SK-N-SH treated with all-trans-retinoic acid at 6 μM for 48 hours (cell line): ENCODE measurements around the gene MPP1.

Source experiments
- BACH2 ChIP-seq: fragments of 250-450 bp; sonication (Bioruptor Pico); IDR thresholded peaks from 2 replicates; pipeline ENCODE4 v1.9.0; 2021; ENCODE audit warnings: mild to moderate bottlenecking, borderline replicate concordance
- CSDC2 ChIP-seq: fragments of 250-450 bp; sonication (Bioruptor Pico); IDR thresholded peaks from 2 replicates; pipeline ENCODE4 v1.5.0; 2020; ENCODE audit warnings: mild to moderate bottlenecking, moderate library complexity
- PATZ1 ChIP-seq: fragments of 250-450 bp; sonication (Bioruptor Pico); IDR thresholded peaks from 2 replicates; pipeline ENCODE4 v1.8.0; 2020; ENCODE audit warnings: mild to moderate bottlenecking, moderate library complexity, borderline replicate concordance
- RARB ChIP-seq: fragments of 250-450 bp; sonication (Bioruptor Pico); IDR thresholded peaks from 2 replicates; pipeline ENCODE4 v1.8.0; 2021; ENCODE audit warnings: mild to moderate bottlenecking, moderate library complexity
- TCF4 ChIP-seq: fragments of 250-450 bp; sonication (Bioruptor Pico); IDR thresholded peaks from 2 replicates; pipeline ENCODE4 v1.8.0; 2021; ENCODE audit warnings: mild to moderate bottlenecking, moderate library complexity, borderline replicate concordance
- ZFP30 ChIP-seq: fragments of 450-650 bp; formaldehyde crosslinking; IDR thresholded peaks from 2 replicates; pipeline ENCODE4 v1.5.0; 2022; ENCODE audit warnings: mild to moderate bottlenecking, moderate library complexity
- ZNF565 ChIP-seq: fragments of 450-650 bp; formaldehyde crosslinking; conservative IDR thresholded peaks from 2 replicates; pipeline ENCODE4 v1.5.0; 2020; ENCODE audit warnings: low read depth, mild to moderate bottlenecking, moderate library complexity
- TF ChIP-seq, protein P1 (sequence below): fragments of 250-450 bp; sonication (Bioruptor Pico); IDR thresholded peaks from 2 replicates; pipeline ENCODE4 v1.5.1; 2020; ENCODE audit warnings: low read depth, mild to moderate bottlenecking, moderate library complexity

DNA sequence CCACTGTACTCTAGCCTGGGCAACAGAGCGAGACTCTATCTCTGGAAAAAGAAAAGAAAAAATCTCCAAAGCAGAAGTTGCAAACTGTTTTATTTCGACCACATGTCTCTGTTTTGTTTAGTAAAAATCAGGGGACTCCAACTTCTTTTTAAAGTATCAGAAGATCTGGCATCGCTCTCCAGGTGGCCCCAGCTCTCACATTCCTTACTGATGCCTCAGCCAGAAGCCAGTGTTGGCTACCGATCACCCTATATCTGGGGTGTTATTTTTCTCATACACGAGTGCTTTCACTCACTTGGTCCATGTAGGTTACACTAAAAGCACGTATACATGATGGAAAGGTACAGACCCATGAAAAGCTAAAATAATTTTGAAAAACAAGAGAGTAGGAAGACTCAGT lies 8.3 kb downstream of the MPP1 start:
- TF ChIP-seq BACH2 (CRISPR knock-in tag) (no peak), PATZ1 (CRISPR knock-in tag) (no peak), CSDC2 (CRISPR knock-in tag) (no peak), ZFP30 (CRISPR knock-in tag) (no peak), TCF4 (CRISPR knock-in tag) (no peak), ZNF565 (CRISPR knock-in tag) (no peak), RARB (no peak)
- TF ChIP-seq, protein P1, sequence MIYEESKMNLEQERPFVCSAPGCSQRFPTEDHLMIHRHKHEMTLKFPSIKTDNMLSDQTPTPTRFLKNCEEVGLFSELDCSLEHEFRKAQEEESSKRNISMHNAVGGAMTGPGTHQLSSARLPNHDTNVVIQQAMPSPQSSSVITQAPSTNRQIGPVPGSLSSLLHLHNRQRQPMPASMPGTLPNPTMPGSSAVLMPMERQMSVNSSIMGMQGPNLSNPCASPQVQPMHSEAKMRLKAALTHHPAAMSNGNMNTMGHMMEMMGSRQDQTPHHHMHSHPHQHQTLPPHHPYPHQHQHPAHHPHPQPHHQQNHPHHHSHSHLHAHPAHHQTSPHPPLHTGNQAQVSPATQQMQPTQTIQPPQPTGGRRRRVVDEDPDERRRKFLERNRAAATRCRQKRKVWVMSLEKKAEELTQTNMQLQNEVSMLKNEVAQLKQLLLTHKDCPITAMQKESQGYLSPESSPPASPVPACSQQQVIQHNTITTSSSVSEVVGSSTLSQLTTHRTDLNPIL (CRISPR knock-in tag) = no peak
